HG03342 (cell line): ENCODE data around the gene KRT14.
"Not testable (repeated sequence)": the region's sequence is repeated elsewhere in the genome, so short reads cannot be mapped to it uniquely, and the experiment has no call there.

ENCODE experiments used
- ATAC-seq: cut with Tn5 transposase; IDR thresholded peaks from one replicate; pipeline ENCODE4 v1.9.1; 2021; ENCODE audit warnings: mild to moderate bottlenecking, moderate library complexity; ENCODE audit not compliant: unreplicated experiment

Gene KRT14

DNA sequence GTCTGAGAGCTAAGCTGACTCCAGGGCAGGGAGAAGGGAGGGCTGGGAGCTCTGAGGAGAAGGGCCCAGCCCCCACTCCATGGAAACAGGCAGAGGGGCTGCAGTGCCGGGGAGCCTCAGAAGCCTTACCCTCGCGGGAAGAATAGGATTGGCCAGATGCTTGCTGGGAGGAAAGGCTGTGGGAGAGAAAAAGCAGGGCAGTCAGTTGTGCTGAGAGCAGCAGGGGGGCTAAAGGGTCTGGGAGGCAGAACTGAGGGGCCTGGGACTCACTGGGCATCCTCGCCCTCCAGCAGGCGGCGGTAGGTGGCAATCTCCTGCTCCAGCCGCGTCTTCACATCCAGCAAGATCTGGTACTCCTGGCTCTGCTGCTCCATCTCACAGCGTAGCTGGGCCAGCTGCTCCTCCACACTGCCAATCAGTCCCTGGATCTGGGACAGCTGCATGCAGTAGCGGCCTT lies 23.4 kb upstream of the KRT14 start:
- not testable (repeated sequence) for ATAC-seq

DNA sequence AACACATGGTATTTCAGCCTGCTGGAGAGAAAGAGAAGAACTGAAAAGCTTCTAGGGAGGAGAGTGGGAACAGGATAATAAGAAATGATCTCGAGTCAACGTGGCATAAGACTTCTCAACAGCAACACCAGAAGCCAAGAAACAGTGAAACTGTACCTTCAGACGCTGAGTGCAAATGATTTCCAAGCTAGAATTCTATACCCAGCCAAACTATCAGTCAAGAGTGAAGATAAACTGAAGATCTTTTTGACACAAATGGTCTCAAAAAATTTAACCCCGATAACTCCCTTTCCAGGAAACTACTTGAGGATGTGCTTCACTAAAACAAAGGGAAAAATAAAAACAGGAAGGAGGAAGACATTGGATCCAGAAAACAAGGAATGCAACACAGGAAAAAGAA lies 20.2 kb upstream of the KRT14 start:
- not testable (repeated sequence) for ATAC-seq

DNA sequence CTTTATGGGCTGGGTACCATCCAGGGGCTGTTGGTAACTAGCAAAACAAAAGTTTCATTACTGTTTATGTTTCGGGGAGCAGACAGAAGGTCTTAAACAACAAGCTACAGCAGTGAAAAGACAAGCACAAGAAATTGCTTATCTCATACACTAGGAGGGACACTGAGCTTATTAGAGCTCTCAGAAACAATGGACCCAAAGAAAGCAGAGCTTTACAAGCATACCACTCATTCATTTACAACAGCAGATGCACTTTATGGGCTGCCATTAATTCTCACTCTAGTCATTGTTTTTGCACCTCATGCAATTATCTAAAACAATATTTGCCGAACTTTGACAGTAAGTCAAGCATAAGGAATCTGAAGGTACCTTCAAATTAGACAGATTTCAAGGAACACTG lies 15.8 kb upstream of the KRT14 start:
- ATAC-seq: no peak

DNA sequence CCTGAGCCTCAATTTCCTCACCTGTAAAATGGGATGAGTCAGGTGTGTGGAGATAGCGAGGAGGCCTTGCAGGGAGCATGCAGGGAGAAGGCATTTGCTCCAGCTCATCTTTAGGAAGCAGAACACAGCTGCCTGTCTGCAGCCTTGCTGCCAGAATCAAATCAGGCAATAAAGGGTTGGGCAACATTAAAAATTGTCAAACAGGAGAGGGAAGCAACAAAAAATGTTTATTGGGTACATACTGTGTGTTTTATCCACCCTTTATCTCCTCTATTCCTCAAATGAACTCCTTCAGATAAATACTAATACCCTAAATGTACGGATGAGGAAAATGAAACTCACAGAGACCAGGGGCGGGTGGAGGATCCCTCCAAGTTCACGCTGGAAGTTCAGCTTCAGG lies 13.6 kb upstream of the KRT14 start:
- no peak for ATAC-seq

DNA sequence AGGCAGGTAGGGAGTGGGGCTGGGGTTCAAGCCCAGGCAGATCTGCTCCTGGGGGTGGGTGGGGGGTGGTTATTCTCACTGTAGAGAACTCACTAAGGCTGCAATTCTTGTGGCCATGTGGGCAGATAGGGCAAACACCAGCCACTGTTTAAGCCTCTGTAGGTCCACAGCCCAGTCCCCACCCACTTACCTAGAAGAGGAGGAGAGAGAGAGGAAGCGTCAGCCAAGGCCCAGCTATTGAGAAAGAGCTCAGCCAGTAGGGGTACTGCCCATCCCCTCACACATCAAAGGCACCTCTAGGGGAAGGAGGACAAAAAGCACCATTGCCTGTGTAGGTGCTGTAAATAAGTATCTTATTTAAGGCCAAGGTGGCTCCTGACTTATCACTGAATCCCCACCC lies 13.0 kb upstream of the KRT14 start:
- no peak for ATAC-seq

DNA sequence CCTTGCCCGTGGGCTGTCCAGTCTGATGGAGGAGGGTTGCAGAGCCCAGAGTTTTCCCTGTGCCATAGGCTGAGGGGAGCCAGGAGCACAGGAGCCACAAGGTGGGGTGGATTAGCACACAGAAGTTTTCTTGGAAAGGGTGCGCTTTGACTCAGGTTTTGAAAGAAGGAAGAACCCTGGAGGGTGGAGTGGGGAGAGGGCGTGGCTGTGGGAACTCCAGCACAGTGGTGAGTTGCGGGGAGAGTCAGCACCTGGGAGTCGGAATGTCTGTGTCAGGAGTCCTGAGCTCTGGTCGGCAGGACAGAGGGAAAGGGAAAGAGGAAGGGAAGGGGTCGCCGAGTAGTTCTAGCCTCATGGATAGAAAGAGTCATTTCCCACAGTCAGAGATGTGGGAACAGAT lies 8.9 kb upstream of the KRT14 start:
- ATAC-seq: no peak

DNA sequence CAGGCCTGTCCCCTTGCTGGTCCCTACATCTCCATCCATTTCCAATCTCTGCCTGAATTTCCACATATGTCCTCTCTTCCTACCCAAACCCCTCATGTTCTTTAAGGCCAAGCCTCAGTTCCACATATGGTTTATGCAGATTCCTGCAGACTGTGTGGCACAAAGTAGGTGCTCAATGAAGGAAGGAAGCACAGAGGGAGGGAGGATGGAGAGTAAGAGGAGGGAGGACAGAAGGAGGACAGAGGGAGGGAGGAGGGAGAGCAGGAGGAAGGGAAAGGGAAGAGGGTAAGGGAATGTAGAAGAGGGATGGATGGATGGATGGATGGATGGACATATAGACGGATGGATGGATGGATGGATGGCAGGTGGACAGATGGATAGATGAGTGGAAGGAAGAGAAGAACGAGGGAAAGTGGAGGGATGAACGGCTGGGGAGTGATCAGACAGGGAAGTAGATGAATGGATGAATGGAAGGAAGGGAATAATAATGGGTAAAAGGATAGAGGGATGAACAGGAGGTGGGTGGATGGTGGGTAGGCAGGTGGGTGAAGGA lies 7.7 kb upstream of the KRT14 start:
- ATAC-seq: no peak

DNA sequence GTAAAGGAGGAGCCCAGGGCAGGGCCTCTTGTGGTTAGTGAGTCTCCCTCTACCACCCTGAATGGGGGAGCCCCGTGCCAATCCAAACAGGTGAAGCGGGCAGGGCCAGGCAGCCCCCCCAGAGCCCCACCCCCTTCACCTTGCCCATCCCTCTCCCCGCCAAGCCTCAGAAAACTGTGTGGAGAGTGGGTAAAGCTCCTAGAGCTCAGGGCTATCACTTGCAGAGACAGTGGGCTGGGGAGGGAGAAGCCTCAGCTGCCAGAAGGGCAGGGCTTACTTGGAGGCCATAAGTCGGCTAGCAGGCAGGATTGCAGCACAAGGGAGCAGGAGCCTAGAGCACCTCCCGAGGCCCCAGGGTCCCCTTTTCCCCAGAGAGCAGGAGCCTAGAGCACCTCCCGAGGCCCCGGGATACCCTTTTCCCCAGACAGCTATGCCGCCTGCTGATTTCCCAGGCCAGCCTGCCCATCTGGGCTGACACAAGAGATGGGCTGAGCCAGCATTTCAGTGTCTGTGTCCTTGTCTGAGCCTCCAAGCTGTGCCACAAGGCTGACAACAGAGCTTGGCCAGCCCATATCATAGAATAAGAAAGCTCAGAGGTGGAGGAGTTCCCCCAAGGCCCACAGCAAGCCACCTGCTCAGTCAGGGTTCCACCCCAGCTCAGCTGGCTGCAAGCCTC lies 6.7 kb upstream of the KRT14 start:
- ATAC-seq: no peak

DNA sequence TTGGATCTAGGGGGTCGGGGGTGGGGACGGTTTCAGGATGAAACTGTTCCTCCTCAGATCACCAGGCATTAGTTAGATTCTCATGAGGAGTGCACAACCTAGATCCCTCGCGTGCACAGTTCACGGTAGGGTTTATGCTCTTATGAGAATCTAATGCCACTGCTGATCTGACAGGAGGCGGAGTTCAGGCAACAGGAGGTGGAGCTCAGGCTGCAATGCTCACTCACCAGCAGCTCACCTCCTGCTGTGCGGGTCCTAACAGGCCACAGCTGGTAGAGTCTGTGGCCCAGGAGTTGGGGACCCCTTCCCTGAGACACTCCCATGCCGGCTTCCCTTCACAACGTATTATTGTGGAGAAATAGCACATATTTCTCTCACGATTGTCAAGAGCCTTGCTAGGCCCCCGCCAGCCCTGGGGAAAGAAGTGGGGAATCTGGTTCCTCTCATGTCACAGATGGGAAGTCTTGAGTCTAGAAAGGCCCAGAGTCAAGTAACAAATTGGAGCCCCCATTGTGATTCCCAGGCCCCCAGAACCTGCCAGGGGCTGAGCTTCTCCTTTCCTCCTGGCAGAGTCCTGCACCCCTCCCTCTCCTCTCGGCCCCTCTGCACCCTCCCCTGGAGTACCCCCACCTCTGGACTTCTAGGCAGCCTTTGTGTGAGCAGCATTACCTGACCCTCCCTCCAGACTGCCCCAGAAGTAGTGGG lies 6.1 kb upstream of the KRT14 start:
- ATAC-seq: no peak

DNA sequence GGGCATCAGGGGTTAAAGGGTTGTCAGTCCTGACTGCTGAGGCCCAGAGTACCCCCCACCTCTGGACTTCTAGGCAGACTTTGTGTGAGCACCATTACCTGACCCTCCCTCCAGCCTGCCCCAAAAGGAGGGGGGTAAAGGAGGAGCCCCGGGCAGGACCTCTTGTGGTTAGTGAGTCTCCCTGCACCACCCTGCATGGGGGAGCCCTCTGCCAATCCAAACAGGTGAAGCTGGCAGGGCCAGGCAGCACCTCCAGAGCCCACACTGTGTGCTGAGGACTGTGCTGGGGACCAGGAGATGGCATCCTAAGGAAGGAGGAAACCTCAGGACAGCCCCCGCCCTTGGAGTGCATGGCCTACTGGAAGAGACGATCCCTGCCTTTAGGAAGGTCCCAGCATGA lies 2.6 kb upstream of the KRT14 start:
- no peak for ATAC-seq

DNA sequence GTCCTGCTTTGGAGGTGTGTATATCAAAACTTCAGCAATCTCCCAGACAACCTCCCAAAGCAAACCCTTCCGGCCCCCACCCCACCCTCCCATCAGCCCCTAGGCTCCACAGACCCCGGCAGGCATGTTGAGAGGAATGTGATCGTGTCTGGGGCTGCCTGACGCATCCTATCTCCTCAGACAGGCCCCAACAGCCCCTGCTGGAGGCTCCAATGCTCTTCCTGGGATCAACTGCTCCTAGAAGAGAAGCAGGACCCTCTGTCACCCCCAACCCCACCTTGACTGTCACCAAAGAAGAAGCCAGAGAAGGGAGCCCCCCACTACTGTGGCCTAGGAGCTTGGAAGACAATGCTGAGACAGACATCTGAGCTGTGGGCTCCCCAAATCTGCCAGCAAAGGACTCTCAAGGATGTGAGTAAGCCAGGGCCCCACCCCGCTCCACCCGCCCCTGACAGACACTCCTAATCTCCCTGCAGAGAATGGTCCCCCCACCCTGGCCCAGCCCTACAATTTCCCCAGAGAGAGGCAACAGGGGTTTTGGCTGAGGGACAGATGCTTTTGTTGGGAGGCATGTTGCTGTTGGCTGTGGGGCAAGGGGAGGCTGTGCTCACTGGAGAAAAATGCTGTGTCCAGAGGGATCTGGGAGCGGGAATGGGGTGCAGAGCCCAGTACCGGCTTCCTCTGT lies 1.6 kb upstream of the KRT14 start:
- no peak for ATAC-seq

DNA sequence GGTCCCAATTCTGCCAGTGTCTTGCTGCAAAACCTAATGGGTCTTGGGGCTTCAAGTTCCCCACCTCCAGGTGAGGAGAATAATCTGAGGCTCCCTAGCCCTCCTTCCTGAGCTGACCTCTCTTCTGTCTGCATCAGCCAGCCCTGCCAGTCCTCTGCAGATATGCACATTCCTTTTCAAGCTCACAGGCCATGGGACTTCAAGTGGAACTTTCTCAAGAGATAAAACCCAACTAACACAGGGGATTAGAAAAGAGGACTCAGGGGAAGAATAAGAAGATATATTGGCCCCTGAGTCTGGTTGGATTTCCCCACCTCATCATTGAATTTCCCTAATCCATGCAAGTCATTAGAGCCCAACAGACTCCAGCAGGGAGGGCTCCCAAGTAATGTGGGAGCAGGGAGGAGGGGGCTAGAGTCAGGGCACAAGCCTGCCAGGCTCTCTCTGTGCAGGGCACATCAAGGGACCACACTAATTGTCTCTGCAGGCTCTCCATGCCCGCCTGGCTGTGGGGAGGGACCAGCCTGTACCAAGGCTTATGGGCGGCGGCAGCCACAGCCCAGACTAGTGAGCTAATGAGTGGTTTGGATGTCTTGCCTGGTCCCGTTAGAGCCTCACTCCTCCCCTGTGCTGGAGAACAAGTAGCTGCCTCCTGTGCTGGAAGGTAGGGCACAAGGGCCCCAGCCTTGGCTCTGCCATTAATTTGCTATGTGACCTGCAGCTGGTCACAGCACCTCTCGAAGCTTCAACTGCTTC lies 1.2 kb downstream of the KRT14 start:
- no peak for ATAC-seq

DNA sequence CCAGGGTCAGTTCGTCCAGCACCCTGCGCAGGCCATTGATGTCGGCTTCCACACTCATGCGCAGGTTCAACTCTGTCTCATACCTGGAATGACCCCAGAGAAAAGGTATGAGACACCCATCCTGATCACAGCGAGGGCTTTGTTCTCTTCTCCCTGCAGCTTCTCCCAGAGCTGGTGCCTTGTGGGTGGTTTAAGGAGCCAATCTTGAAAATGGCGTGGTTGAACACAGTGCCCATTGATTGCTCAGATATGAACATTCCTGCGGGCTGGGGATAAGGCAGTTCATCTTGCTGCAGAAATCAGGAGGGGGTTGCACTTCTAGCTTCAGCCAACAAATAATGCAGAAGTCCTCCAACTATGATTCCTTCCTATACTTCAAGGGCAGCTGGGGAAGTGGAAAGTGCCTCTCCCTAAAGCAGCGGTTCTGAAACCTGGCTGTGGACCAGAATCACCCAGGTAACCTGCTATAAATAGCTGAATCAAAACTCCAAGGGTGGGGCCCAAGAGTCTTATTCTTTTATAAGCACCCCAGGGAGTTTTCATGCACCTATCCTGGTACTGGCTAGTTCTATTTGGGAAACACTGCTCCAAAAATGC lies 2.3 kb downstream of the KRT14 start:
- ATAC-seq: not testable (repeated sequence)

DNA sequence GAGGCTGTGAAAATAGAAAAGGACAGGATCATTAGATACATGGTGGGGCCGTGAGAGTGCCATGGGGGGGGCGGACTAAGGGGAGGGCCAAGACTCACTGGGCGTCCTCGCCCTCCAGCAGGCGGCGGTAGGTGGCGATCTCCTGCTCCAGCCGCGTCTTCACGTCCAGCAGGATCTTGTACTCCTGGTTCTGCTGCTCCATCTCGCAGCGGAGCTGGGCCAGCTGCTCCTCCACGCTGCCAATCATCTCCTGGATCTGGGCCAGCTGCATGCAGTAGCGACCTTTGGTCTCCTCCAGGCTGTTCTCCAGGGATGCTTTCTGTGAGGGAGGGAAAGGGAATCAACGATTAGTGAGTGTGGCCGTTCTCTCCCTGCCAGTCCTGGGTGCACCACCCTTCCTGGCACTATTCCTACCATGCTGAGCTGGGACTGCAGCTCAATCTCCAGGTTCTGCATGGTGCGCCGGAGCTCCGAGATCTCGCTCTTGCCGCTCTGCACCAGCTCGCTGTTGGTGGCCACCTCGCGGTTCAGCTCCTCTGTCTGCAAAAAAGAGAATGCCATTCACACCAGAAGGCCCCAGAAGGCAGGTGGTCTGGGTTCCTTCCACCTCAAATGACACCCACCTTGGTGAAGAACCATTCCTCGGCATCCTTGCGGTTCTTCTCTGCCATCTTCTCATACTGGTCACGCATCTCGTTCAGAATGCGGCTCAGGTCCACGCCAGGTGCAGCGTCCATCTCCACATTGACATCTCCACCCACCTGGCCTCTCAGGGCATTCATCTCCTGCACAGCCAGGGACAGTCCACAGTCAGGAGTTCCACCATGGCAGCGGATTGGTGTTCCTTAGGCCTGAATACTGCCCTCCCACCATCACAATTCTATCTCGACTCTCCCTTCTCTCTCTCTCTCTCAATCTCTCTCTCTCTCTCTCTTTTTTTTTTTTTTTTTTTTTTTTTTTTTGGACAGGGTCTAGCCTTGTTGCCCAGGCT lies 3.3 kb downstream of the KRT14 start:
- ATAC-seq: no peak

DNA sequence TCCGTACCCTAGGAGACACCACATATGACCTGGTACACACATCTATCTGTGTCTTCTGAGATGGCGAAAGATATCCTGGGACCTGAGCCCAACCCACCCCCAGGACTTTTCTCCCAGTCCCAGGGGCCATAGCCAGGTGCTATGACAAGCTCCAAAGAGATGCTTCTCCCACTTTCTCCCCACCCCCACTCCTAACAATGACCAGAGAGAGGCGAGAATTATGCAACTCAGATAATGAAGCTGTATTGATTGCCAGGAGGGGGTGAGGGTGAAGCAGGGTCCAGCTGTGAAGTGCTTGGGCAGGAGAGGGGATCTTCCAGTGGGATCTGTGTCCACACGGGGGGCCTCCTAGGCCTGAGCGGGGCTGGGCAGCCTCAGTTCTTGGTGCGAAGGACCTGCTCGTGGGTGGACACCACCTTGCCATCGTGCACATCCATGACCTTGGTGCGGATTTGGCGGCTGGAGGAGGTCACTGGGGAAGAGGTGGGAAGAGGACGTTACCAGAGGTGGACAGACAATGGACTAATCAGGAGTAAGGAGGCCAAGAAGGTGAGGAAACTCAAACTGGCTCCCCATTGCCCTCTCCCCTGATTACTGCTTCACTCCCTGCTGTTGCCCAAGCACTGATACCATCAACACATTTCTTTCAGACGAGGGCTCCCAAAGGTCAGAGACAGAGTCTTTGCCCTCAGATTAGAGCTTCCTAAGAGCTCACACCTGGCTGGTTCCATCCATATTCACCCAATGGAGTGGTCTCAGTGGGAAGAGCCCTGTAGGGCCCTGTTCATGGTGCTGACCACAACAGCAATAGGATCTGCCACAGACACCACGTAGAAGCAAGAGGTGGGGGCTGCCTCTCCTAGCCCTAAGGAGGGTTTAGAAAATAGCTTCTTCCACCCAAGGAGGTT lies 4.4 kb downstream of the KRT14 start:
- ATAC-seq: not testable (repeated sequence)

DNA sequence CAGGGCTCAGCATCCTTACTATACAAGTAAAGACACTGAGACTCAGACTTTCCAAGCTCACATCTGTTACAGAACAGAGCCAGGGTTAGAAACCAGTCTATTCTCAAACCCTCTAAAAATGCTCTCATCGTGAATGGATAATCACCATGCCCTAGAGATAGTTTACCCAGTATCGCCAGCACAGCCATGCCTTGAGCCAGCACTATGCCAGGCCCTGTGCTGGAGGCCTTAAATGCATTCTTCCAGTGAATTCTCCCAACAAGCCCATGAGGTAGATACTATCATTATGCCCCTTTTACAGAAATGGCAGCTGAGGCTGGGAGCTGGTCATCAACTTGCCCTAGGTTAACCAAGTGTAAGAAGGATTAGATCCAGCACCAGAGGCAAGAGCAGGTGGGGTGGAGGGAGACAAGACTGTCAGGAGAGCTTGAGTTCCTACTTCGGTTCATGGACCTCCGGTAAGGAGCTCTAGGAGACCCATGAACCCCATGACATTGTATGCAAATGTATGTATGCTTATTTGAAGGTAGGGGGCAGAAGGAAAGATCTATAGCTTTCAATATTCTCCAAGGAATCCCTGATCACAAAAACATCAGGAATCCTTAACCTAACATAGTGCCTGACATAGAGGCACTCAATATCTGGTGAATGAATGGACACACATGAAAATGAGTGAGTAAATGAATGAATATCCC lies 5.2 kb downstream of the KRT14 start:
- no peak for ATAC-seq

DNA sequence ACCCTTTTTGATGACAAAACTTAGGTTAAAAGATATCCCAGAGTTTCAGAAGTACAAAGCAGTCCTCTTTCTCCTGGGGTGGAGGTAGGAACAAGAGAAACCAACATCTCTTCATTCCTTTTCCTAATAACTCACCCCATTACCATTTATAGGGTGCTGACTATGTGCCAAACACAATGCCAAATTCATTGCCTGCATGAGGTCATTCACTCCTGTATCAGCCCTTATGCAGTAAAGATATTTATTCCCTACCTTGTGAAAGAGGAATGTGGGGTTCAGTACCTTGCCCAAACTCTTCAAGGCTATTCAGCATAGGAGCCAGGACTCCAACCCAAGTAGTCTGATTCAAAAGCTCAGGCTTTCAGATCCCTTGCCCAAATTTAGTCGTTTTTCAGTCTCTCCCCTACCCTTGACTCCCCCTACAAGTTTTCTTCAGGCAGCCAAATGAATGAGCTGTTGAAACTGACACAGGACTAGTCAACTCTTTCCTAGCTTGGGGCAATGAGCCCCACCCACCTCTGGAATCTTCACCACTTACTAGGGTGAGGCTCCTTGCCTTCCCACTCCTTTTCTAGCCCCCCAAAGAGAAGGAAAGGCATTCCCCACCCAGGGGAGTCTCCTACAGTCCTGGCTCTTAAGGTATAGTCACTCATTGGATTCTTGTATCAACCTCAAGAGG lies 5.9 kb downstream of the KRT14 start:
- no peak for ATAC-seq
